K562 (cell line): ENCODE data around the gene EPB41L1. TPM values are rescaled to one million over a fixed set of nuclear protein-coding genes. Genes with fewer than 3 reads are reported as not detected.

ENCODE experiments used
- ATAC-seq: fragments of 200-7000 bp; cut with Tn5 transposase; 3 replicates; pipeline ENCODE4 v1.9.1; 2020; ENCODE audit warnings: moderate library complexity
- BruUV-seq: library from RNA; stranded (reverse); fragments of 400-500 nt; replicated peaks from 2 replicates; lab custom pipeline; 2021; lab: Mats Ljungman, UMichigan
- CTCF ChIA-PET: fragments of 300-600 bp; formaldehyde crosslinking; extraction: SDS; loops from one replicate; lab custom pipeline; 2021; ENCODE audit warnings: low intra/inter-chr PET ratio; lab: Yijun Ruan, JAX
- POLR2A ChIA-PET: fragments of 300-600, 350-650 bp; sonication (Branson Sonifier 250); formaldehyde crosslinking; extraction: SDS; loops from one replicate; lab custom pipeline; 2021; ENCODE audit warnings: antibody characterized with exemption, inconsistent platforms; lab: Yijun Ruan, JAX
- DNase-seq, 4 experiments: peaks; one replicate each; pipeline versions ENCODE4 v3.0.0 to v3.0.0-alpha.2; 2011 to 2018; ENCODE audit warnings: low spot score in 3 of 4, mixed read lengths in 3 of 4; ENCODE audit errors: extremely low read depth in 1 of 4
- FAIRE-seq: peaks from 2 replicates; lab custom pipeline; 2011; peaks lifted over from hg19 to GRCh38; lab: Jason Lieb, UNC
- H2AFZ ChIP-seq: 2 replicates; pipeline ENCODE4 v1.6.0; 2011; ENCODE audit warnings: low read depth, low read length, control low read depth, inconsistent platforms
- H3K27ac ChIP-seq: fragments of 200-600 bp; 3 replicates; pipeline ENCODE4 v1.8.0; 2011; ENCODE audit warnings: low read depth, mild to moderate bottlenecking, control low read depth, inconsistent platforms, low read length, moderate library complexity, mixed read lengths; ENCODE audit errors: extremely low read depth
- H3K27me3 ChIP-seq, 2 experiments: fragments of 300-600 bp in 1 of 2; 2 replicates in 1 of 2; 3 replicates in 1 of 2; pipeline versions ENCODE4 v1.6.0 to v1.8.0; 2011; ENCODE audit warnings: inconsistent platforms in 2 of 2, low read length in 2 of 2, mild to moderate bottlenecking in 1 of 2, mixed read lengths in 1 of 2, moderate library complexity in 1 of 2; ENCODE audit not compliant: control insufficient read depth in 2 of 2, insufficient read depth in 2 of 2
- H3K36me3 ChIP-seq: fragments of 300-600 bp; 3 replicates; pipeline ENCODE4 v1.8.0; 2011; ENCODE audit warnings: mild to moderate bottlenecking, low read length, inconsistent platforms; ENCODE audit not compliant: control insufficient read depth, insufficient read depth
- H3K4me1 ChIP-seq, 2 experiments: fragments of 200-600 bp in 1 of 2; replicated peaks in 1 of 2; 2 replicates in 1 of 2; 3 replicates in 1 of 2; pipeline versions ENCODE4 v1.5.1 to v1.8.0; 2011; ENCODE audit warnings: inconsistent platforms in 2 of 2, low read length in 2 of 2, mild to moderate bottlenecking in 1 of 2, mixed read lengths in 1 of 2, moderate library complexity in 1 of 2; ENCODE audit not compliant: control insufficient read depth in 2 of 2, insufficient read depth in 2 of 2
- H3K4me2 ChIP-seq: 2 replicates; pipeline ENCODE4 v1.6.1; 2011; ENCODE audit warnings: low read length, control low read depth, inconsistent platforms, mixed read lengths; ENCODE audit not compliant: insufficient read depth
- H3K4me3 ChIP-seq: fragments of 200-600 bp; sonication (generic), shearing (Covaris generic); 2 replicates; pipeline ENCODE4 v1.5.1; 2016; ENCODE audit warnings: control low read depth, inconsistent platforms
- H3K79me2 ChIP-seq: fragments of 200-600 bp; 3 replicates; pipeline ENCODE4 v1.8.0; 2011; ENCODE audit warnings: low read length, inconsistent platforms; ENCODE audit not compliant: control insufficient read depth, insufficient read depth
- H3K9ac ChIP-seq, 2 experiments: 2 replicates each; pipeline versions ENCODE4 v1.6.0 to v1.6.1; 2011; ENCODE audit warnings: low read depth in 2 of 2, low read length in 2 of 2, control low read depth in 1 of 2, inconsistent platforms in 1 of 2, mild to moderate bottlenecking in 1 of 2, mixed read lengths in 1 of 2; ENCODE audit not compliant: insufficient read depth in 1 of 2
- H3K9me1 ChIP-seq: one replicate; pipeline ENCODE4 v1.6.0; 2011; ENCODE audit warnings: inconsistent platforms, mild to moderate bottlenecking, low read length, moderate library complexity; ENCODE audit not compliant: control insufficient read depth, insufficient read depth
- H3K9me3 ChIP-seq: replicated peaks from 2 replicates; pipeline ENCODE4 v1.5.1; 2011; ENCODE audit warnings: low read depth, low read length, inconsistent platforms; ENCODE audit not compliant: control insufficient read depth, insufficient read depth
- H4K20me1 ChIP-seq: replicated peaks from 2 replicates; pipeline ENCODE4 v1.6.1; 2011; ENCODE audit warnings: low read length, inconsistent platforms, mixed read lengths; ENCODE audit not compliant: control insufficient read depth, insufficient read depth
- E2F3 ChIP-seq: fragments of 250-450 bp; sonication (Bioruptor Pico); IDR thresholded peaks from 2 replicates; pipeline ENCODE4 v1.4.0; 2020; ENCODE audit warnings: mild to moderate bottlenecking
- FOXP1 ChIP-seq: sonication (generic); formaldehyde crosslinking; IDR thresholded peaks from 2 replicates; pipeline ENCODE4 v1.8.0; 2022; ENCODE audit warnings: mild to moderate bottlenecking, missing genetic modification reagents
- HDGF ChIP-seq: fragments of 450-650 bp; IDR thresholded peaks from 2 replicates; pipeline ENCODE4 v1.6.1; 2016
- TCF7L2 ChIP-seq: fragments of 150-350 bp; IDR thresholded peaks from 2 replicates; pipeline ENCODE4 v1.6.1; 2016; ENCODE audit warnings: low read depth, mild to moderate bottlenecking, low read length, moderate library complexity
- ZNF780A ChIP-seq: fragments of 250-450 bp; sonication (Bioruptor Pico); IDR thresholded peaks from 2 replicates; pipeline ENCODE4 v1.5.0; 2021; ENCODE audit warnings: mild to moderate bottlenecking
- WGBS: fragments of 100-300 bp; shearing (Covaris generic); methylation state at CpG from one replicate; pipeline ENCODE4 v1.1.6; 2016; ENCODE audit warnings: low coverage, mixed read lengths; ENCODE audit not compliant: insufficient coverage; ENCODE audit errors: missing lambda C conversion rate; 5-methylcytosine and 5-hydroxymethylcytosine counted together
- in situ Hi-C: fragments of 300-500 bp; cut with MboI; formaldehyde crosslinking; loops from 4 replicates; pipeline ENCODE4 v1.15.0; 2018; ENCODE audit warnings: inconsistent platforms, mixed read lengths
- intact Hi-C: fragments of 100-400 bp; cut with micrococcal nuclease; formaldehyde crosslinking; loops from 2 replicates; pipeline ENCODE4 v1.14.2; 2022
- polyA plus RNA-seq, 8 experiments: library from polyadenylated mRNA; depleted of rRNA in 4 of 8; stranded (reverse) in 5 of 8; unstranded in 3 of 8; fragments of >200 nt; fragmentation: Nextera tagmentation in 2 of 8; fragmentation: Illumina TruSeq in 1 of 8; extraction: Ambion mirVana in 2 of 8; extraction: Trizol in 1 of 8; gene quantifications; 2 replicates each; pipeline versions ENCODE4 v1.2.1 to v1.2.3, GENCODE V29; 2011 to 2014; ENCODE audit warnings: inconsistent platforms in 1 of 8, missing spikeins in 1 of 8
- total RNA-seq, 7 experiments: library from RNA; depleted of rRNA in 6 of 7; stranded (reverse); fragments of >200 nt in 6 of 7; fragmentation: Illumina TruSeq in 2 of 7; extraction: Trizol in 2 of 7; gene quantifications; 2 replicates each; pipeline versions ENCODE4 v1.2.1 to v1.2.3, GENCODE V29; 2011 to 2021; ENCODE audit warnings: low replicate concordance in 1 of 7
- TF ChIP-seq, protein P1 (sequence below), 2 experiments: fragments of 450-650 bp; IDR thresholded peaks; 2 replicates each; pipeline ENCODE4 v1.6.1; 2018; ENCODE audit warnings: mild to moderate bottlenecking in 2 of 2, low read depth in 1 of 2; ENCODE audit not compliant: partially characterized antibody in 2 of 2

Gene EPB41L1
- total and polyA plus RNA-seq, 9 of the 15 experiments (the other 6 are each of a cell fraction or from before 2014, with no cell fraction given), result 0.11 to 4.3 (median 1.3) TPM

DNA sequence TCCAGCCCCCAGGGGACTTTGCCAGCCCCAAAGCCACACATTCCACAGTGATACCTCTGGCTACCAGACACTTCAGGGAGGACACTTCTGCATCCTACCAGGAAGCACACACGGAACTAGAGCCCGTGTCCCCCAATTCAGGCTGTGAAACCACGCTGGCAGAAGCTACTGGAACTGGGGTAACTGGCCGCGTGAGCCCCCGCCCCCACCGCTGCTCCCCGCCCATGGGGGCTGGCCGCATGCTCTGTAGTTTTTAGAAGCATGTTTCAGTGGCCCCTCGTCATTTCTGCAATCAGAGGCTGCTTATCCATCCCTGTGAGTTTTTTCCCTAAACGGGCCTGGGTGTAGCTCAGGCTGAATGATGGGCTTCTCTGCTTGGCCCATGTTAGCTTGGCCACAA, 53.1 kb downstream of the EPB41L1 start (continued):
- TF ChIP-seq, protein P1, sequence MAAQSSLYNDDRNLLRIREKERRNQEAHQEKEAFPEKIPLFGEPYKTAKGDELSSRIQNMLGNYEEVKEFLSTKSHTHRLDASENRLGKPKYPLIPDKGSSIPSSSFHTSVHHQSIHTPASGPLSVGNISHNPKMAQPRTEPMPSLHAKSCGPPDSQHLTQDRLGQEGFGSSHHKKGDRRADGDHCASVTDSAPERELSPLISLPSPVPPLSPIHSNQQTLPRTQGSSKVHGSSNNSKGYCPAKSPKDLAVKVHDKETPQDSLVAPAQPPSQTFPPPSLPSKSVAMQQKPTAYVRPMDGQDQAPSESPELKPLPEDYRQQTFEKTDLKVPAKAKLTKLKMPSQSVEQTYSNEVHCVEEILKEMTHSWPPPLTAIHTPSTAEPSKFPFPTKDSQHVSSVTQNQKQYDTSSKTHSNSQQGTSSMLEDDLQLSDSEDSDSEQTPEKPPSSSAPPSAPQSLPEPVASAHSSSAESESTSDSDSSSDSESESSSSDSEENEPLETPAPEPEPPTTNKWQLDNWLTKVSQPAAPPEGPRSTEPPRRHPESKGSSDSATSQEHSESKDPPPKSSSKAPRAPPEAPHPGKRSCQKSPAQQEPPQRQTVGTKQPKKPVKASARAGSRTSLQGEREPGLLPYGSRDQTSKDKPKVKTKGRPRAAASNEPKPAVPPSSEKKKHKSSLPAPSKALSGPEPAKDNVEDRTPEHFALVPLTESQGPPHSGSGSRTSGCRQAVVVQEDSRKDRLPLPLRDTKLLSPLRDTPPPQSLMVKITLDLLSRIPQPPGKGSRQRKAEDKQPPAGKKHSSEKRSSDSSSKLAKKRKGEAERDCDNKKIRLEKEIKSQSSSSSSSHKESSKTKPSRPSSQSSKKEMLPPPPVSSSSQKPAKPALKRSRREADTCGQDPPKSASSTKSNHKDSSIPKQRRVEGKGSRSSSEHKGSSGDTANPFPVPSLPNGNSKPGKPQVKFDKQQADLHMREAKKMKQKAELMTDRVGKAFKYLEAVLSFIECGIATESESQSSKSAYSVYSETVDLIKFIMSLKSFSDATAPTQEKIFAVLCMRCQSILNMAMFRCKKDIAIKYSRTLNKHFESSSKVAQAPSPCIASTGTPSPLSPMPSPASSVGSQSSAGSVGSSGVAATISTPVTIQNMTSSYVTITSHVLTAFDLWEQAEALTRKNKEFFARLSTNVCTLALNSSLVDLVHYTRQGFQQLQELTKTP (IDR thresholded peaks at IDR 0.05; ENCODE audit: low read depth in 1 of 2, partially characterized antibody in 2 of 2), result no peak
- no peak for TF ChIP-seq FOXP1 (CRISPR knock-in tag)

DNA sequence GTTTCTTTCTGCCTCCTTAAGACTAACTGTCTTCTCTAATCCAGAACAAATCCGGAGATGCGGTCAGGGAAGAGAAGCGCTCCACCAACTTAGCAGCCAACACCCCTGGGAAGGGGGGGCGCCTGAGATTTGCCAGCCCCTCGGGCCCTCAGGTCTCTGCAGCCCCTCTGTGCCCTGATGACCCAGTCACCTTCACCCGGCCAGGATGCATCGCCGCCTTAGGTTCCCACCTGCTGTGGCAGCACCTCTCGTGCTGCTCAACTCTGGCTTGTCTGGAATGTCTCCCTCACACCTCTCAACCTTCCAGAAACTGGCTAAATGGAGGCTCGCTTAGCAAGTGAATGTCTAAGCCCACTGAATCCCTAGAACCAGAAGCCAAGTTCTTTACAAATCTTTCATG, 53.7 kb downstream of the EPB41L1 start:
- no peaks in the 10 kb centered on the region for H3K79me2 ChIP-seq
- no peak overlapping the region for H3K27ac ChIP-seq
- intact Hi-C loops (no loop called here), in situ Hi-C loops (loop anchor here (25.0 kb wide), 1 partner anchor 229 kb away; no protein-coding TSS in a partner anchor)
- CTCF ChIA-PET, result no interaction called here
- ATAC-seq (no peak), FAIRE-seq (no peak), DNase-seq (no peak)
- no peak overlapping the region for H2AFZ ChIP-seq
- no peaks in the 10 kb centered on the region for H3K36me3 ChIP-seq
- H3K9me3 ChIP-seq, result no peaks in the 10 kb centered on the region
- 13% methylated on average over 10 of the region's 10 CpGs for WGBS
- no peak overlapping the region for H3K4me3 ChIP-seq
- no TSS peak for BruUV-seq
- H3K4me1 ChIP-seq, result no peaks in the 10 kb centered on the region
- POLR2A ChIA-PET, result interaction anchor here (0.5 kb wide), 1 partner anchor 35 kb away, joined by 3 read pairs; no protein-coding TSS in a partner anchor
- H3K4me2 ChIP-seq, result no peak overlapping the region
- H3K27me3 ChIP-seq, result peaks cover 58 to 77% of the 10 kb centered on the region in 2 experiments
- H3K9me1 ChIP-seq, result no peaks in the 10 kb centered on the region
- no peak overlapping the region for H3K9ac ChIP-seq
- TF ChIP-seq HDGF (no peak), TCF7L2 (no peak), ZNF780A (CRISPR knock-in tag) (no peak), E2F3 (CRISPR knock-in tag) (no peak)
- H4K20me1 ChIP-seq, result peaks cover 5% of the 10 kb centered on the region
